ENCODE measurements around the gene HYAL4. TPM values are rescaled to one million over a fixed set of nuclear protein-coding genes. Genes with fewer than 3 reads are reported as not detected.

The HYAL4 gene
- total RNA-seq, 1 experiment from 2014 or later, result not detected

- ChIA-PET CTCF (no interaction called here), POLR2A (no interaction called here)
- no peak for ATAC-seq
- Mint-ChIP-seq H3K27me3 (ENCODE audit: low read depth) (no peaks in the 10 kb centered on the region), H3K4me3 (no peak within 1 kb of the TSS), H3K36me3 (peaks cover 5% of the 10 kb centered on the region; the same call in 1 of the 2 replicates), H3K4me1 (peaks cover 21% of the 10 kb centered on the region), H3K9me3 (peaks cover 17% of the 10 kb centered on the region), H3K27ac (no peak within 1 kb of the TSS)
- TF ChIP-seq ZNF219 (CRISPR knock-in tag; IDR thresholded peaks at IDR 0.05; ENCODE audit: borderline replicate concordance) (no peak), MAX (CRISPR knock-in tag; IDR thresholded peaks at IDR 0.05) (no peak), NFATC4 (CRISPR knock-in tag; IDR thresholded peaks at IDR 0.05) (no peak), KAT7 (CRISPR knock-in tag; IDR thresholded peaks at IDR 0.05; ENCODE audit: borderline replicate concordance) (no peak), AR (CRISPR knock-in tag; IDR thresholded peaks at IDR 0.05) (no peak), NR1H2 (CRISPR knock-in tag; IDR thresholded peaks at IDR 0.05) (no peak), NR2C2 (CRISPR knock-in tag; IDR thresholded peaks at IDR 0.05) (no peak), NFYB (CRISPR knock-in tag; conservative IDR thresholded peaks at IDR 0.05; ENCODE audit: low read depth) (no peak)
- DNase-seq (ENCODE audit: low spot score), result no peak
Measured at GRCh38 chr7:123924941-123925340, 80.0 kb downstream of the HYAL4 start, which contains the start of gene SPAM1. Gene SPAM1 (plus strand): TSS chr7:123925241. CDS start chr7:123953571, 28,330 bp downstream.

Other genes starting within 250 kb of the HYAL4 start
- gene ASB15, start 243.3 kb upstream of the HYAL4 start, total RNA-seq (2021), result not detected in 3 replicates
- gene LMOD2, start 189.3 kb upstream of the HYAL4 start, total RNA-seq (2021), result 0.09 to 0.11 TPM in 2 of 3 replicates, not detected in the other
- 29.9 to 34.4 TPM (median 30.0 TPM) in 3 replicates for gene WASL, start 96.2 kb upstream of the HYAL4 start, total RNA-seq (2021)
- not detected in 3 replicates for gene SPAM1, start 80.1 kb downstream of the HYAL4 start, total RNA-seq (2021)
- 0.27 to 0.74 TPM (median 0.41 TPM) in 3 replicates for gene TMEM229A, start 187.9 kb downstream of the HYAL4 start, total RNA-seq (2021)

All from WTC11 (cell line).